SK-N-SH (cell line): Measurements from ENCODE around the gene CSNK2B. TPM values are rescaled to one million over a fixed set of nuclear protein-coding genes. Genes with fewer than 3 reads are reported as not detected.
A peak's percentile ranks its signal among the peaks of the same experiment; 100 is the strongest.

Source experiments
- CTCF ChIA-PET: fragments of 300-600, 350-600 bp; formaldehyde crosslinking; extraction: SDS; loops from one replicate; lab custom pipeline; 2021; lab: Yijun Ruan, JAX
- POLR2A ChIA-PET: fragments of 350-600 bp; sonication (Branson Sonifier 250); formaldehyde crosslinking; extraction: SDS; loops from one replicate; lab custom pipeline; 2020; ENCODE audit warnings: antibody characterized with exemption, inconsistent platforms; lab: Yijun Ruan, JAX
- DNase-seq: peaks from one replicate; pipeline ENCODE4 v3.0.0; 2012
- H2AFZ ChIP-seq: fragments of 200-600 bp; sonication (generic); 2 replicates; pipeline ENCODE4 v1.8.1; 2016; ENCODE audit warnings: antibody characterized with exemption, mild to moderate bottlenecking, low read depth
- H3F3A ChIP-seq: fragments of 200-600 bp; sonication (generic); replicated peaks from 2 replicates; pipeline ENCODE3; 2016; ENCODE audit warnings: antibody characterized with exemption, mild to moderate bottlenecking; ENCODE audit not compliant: insufficient read depth
- H3K27ac ChIP-seq, 2 experiments: fragments of 200-500 bp in 1 of 2; fragments of 200-600 bp in 1 of 2; sonication (Bioruptor generic) in 1 of 2; sonication (generic), shearing (Covaris generic) in 1 of 2; 2 replicates each; pipeline versions ENCODE4 v1.5.1 to v1.6.1; 2014 to 2016; ENCODE audit warnings: low read depth in 2 of 2, inconsistent platforms in 1 of 2, low read length in 1 of 2, mild to moderate bottlenecking in 1 of 2, mixed read lengths in 1 of 2
- H3K27me3 ChIP-seq: fragments of 200-600 bp; sonication (generic), shearing (Covaris generic); 2 replicates; pipeline ENCODE4 v1.6.1; 2016; ENCODE audit warnings: mixed run types; ENCODE audit not compliant: insufficient read depth
- H3K36me3 ChIP-seq, 2 experiments: fragments of 200-500 bp in 1 of 2; fragments of 200-600 bp in 1 of 2; sonication (Bioruptor generic) in 1 of 2; sonication (generic) in 1 of 2; replicated peaks in 1 of 2; 2 replicates each; pipeline versions ENCODE3 to v1.5.1; 2014 to 2016; ENCODE audit warnings: low read length in 1 of 2, mild to moderate bottlenecking in 1 of 2; ENCODE audit not compliant: insufficient read depth in 2 of 2, control insufficient read depth in 1 of 2
- H3K4me1 ChIP-seq, 2 experiments: fragments of 200-500 bp in 1 of 2; fragments of 200-600 bp in 1 of 2; sonication (Bioruptor generic) in 1 of 2; sonication (generic), shearing (Covaris generic) in 1 of 2; 2 replicates each; pipeline versions ENCODE4 v1.5.1 to v1.6.1; 2014 to 2016; ENCODE audit warnings: low read depth in 1 of 2, low read length in 1 of 2, mixed run types in 1 of 2; ENCODE audit not compliant: insufficient read depth in 2 of 2, control insufficient read depth in 1 of 2
- H3K4me2 ChIP-seq: fragments of 200-600 bp; sonication (generic), shearing (Covaris generic); 2 replicates; pipeline ENCODE4 v1.6.1; 2017; ENCODE audit warnings: mixed run types
- H3K4me3 ChIP-seq, 2 experiments: fragments of 200-500 bp in 1 of 2; fragments of 200-600 bp in 1 of 2; sonication (Bioruptor generic) in 1 of 2; sonication (generic), shearing (Covaris generic) in 1 of 2; 2 replicates each; pipeline versions ENCODE4 v1.5.1 to v1.8.1; 2014 to 2016; ENCODE audit warnings: low read depth in 2 of 2, inconsistent platforms in 1 of 2, low read length in 1 of 2, mild to moderate bottlenecking in 1 of 2, mixed read lengths in 1 of 2, moderate library complexity in 1 of 2
- H3K79me2 ChIP-seq: fragments of 200-600 bp; sonication (generic); 2 replicates; pipeline ENCODE4 v1.8.1; 2017; ENCODE audit warnings: mild to moderate bottlenecking; ENCODE audit not compliant: insufficient read depth
- H3K9ac ChIP-seq: fragments of 200-600 bp; sonication (generic); 2 replicates; pipeline ENCODE4 v1.6.1; 2017; ENCODE audit warnings: mixed run types
- H3K9me2 ChIP-seq: fragments of 200-600 bp; sonication (generic); 2 replicates; pipeline ENCODE4 v1.6.1; 2017; ENCODE audit warnings: mixed run types
- H3K9me3 ChIP-seq: fragments of 200-600 bp; sonication (generic); 2 replicates; pipeline ENCODE4 v1.6.1; 2017; ENCODE audit warnings: mixed run types, mild to moderate bottlenecking, moderate library complexity
- H4K20me1 ChIP-seq: fragments of 200-600 bp; sonication (generic); 2 replicates; pipeline ENCODE4 v1.6.1; 2017; ENCODE audit warnings: mild to moderate bottlenecking, mixed run types; ENCODE audit not compliant: insufficient read depth
- EP300 ChIP-seq, 2 experiments: IDR thresholded peaks; 2 replicates each; pipeline versions ENCODE4 v1.4.0 to v1.6.1; 2012; ENCODE audit warnings: borderline replicate concordance in 1 of 2, low read depth in 1 of 2, low read length in 1 of 2
- EZH2phosphoT487 ChIP-seq: fragments of 200-600 bp; sonication (generic); IDR thresholded peaks from 2 replicates; pipeline ENCODE4 v1.6.1; 2017; ENCODE audit warnings: low read depth, mixed run types, mild to moderate bottlenecking, antibody characterized with exemption, moderate library complexity, borderline replicate concordance
- FOXM1 ChIP-seq: IDR thresholded peaks from 2 replicates; pipeline ENCODE4 v1.4.0; 2012; ENCODE audit warnings: low read depth, mild to moderate bottlenecking
- GATA2 ChIP-seq: sonication (generic); formaldehyde crosslinking; IDR thresholded peaks from 2 replicates; pipeline ENCODE4 v1.5.0; 2020; ENCODE audit warnings: mild to moderate bottlenecking, missing genetic modification reagents
- MAX ChIP-seq: IDR thresholded peaks from 2 replicates; pipeline ENCODE4 v1.4.0; 2012; ENCODE audit warnings: low read depth
- NFIC ChIP-seq: IDR thresholded peaks from 2 replicates; pipeline ENCODE4 v1.4.0; 2012; ENCODE audit warnings: borderline replicate concordance
- POLR2AphosphoS5 ChIP-seq: IDR thresholded peaks from 2 replicates; pipeline ENCODE4 v1.6.1; 2012; ENCODE audit warnings: low read depth, low read length
- RAD21 ChIP-seq: IDR thresholded peaks from 2 replicates; pipeline ENCODE4 v1.6.1; 2012; ENCODE audit warnings: mild to moderate bottlenecking, low read length
- SIN3A ChIP-seq: IDR thresholded peaks from 2 replicates; pipeline ENCODE4 v1.6.1; 2012; ENCODE audit warnings: low read depth, mild to moderate bottlenecking, low read length, moderate library complexity, borderline replicate concordance
- SMC3 ChIP-seq: IDR thresholded peaks from 2 replicates; pipeline ENCODE4 v1.6.1; 2012; ENCODE audit warnings: low read depth, low read length, improper control_type of control experiment
- TAF1 ChIP-seq: IDR thresholded peaks from 2 replicates; pipeline ENCODE4 v1.6.1; 2012; ENCODE audit warnings: low read depth, mild to moderate bottlenecking, low read length, moderate library complexity, borderline replicate concordance
- TCF12 ChIP-seq: IDR thresholded peaks from 2 replicates; pipeline ENCODE4 v1.4.0; 2012
- WGBS: methylation state at CpG from one replicate; pipeline ENCODE4 v1.1.6; 2017; ENCODE audit warnings: low lambda C conversion rate; 5-methylcytosine and 5-hydroxymethylcytosine counted together
- polyA plus RNA-seq, 3 experiments: library from polyadenylated mRNA; depleted of rRNA; stranded (reverse); fragments of >200 nt; gene quantifications; 2 replicates each; pipeline ENCODE4 v1.2.3, GENCODE V29; 2012
- TF ChIP-seq, protein P1 (sequence below): fragments of 150-350 bp; IDR thresholded peaks from 2 replicates; pipeline ENCODE4 v1.6.1; 2016; ENCODE audit warnings: mild to moderate bottlenecking, low read depth, low read length
- TF ChIP-seq, protein P2 (sequence below): IDR thresholded peaks from 2 replicates; pipeline ENCODE4; 2012

Gene CSNK2B
- polyA plus RNA-seq, 1 of the 3 experiments (the other 2 are of a cell fraction) = 101 TPM

DNA sequence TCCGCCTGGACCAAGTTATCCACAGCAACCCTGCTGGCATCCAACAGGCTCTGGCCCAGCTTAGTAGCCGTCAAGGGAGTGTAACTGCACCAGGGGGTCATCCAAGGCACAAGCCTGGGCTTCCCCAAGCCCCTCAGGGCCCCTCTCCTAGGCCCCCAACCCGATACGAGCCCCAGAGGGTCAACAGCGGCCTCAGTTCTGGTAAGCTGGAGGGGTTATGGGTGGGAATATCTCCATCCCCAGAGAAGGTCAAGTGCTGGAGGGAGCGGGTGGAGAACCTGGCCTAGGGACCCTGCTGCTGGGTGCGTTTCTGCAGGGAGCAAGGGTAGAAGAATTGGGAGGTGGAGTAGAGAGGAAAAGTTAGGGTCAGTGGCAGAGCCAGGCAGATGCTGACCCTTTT, 32.4 kb upstream of the CSNK2B start (continued):
- TF ChIP-seq, protein P1, sequence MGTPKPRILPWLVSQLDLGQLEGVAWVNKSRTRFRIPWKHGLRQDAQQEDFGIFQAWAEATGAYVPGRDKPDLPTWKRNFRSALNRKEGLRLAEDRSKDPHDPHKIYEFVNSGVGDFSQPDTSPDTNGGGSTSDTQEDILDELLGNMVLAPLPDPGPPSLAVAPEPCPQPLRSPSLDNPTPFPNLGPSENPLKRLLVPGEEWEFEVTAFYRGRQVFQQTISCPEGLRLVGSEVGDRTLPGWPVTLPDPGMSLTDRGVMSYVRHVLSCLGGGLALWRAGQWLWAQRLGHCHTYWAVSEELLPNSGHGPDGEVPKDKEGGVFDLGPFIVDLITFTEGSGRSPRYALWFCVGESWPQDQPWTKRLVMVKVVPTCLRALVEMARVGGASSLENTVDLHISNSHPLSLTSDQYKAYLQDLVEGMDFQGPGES = no peak
- no peak for TF ChIP-seq POLR2AphosphoS5
- no peak for TF ChIP-seq FOXM1
- no peak for TF ChIP-seq RAD21
- TF ChIP-seq, protein P2, sequence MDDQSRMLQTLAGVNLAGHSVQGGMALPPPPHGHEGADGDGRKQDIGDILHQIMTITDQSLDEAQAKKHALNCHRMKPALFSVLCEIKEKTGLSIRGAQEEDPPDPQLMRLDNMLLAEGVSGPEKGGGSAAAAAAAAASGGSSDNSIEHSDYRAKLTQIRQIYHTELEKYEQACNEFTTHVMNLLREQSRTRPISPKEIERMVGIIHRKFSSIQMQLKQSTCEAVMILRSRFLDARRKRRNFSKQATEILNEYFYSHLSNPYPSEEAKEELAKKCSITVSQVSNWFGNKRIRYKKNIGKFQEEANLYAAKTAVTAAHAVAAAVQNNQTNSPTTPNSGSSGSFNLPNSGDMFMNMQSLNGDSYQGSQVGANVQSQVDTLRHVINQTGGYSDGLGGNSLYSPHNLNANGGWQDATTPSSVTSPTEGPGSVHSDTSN = no peak
- no peak for TF ChIP-seq EZH2phosphoT487
- no peak for TF ChIP-seq GATA2 (CRISPR knock-in tag)
- TF ChIP-seq EP300 (IDR thresholded peaks at IDR 0.05; ENCODE audit: borderline replicate concordance in 1 of 2, low read depth in 1 of 2, low read length in 1 of 2) = no peak
- TF ChIP-seq TAF1 = no peak
- no peak for TF ChIP-seq MAX
- no peak for TF ChIP-seq NFIC
- TF ChIP-seq SMC3 = no peak
- no peak for TF ChIP-seq SIN3A

DNA sequence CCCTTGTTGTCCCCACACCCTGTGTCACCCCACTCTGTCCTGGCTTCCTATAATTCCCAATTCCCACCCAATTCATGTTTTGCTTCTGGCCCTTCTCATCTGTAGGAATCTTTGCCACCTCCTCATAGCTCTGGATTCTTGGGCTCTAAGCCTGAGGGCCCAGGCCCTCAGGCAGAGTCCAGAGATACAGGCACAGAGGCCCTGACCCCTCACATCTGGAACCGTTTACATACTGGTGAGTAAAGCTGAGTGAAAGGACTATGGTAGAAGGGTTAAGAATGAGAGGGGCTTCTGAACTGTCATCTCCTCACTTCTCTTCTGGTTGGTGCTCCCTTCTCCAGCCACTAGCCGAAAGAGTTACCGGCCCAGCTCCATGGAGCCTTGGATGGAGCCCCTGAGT, 31.7 kb upstream of the CSNK2B start:
- ChIA-PET POLR2A (interaction anchor here (1.0 to 1.3 kb wide), 2 partner anchors 10 to 11 kb away, joined by 6 to 11 read pairs; no protein-coding TSS in a partner anchor), CTCF (interaction anchor here (0.9 to 1.4 kb wide), 3 partner anchors 13 to 18 kb away, joined by 3 to 5 read pairs (median 4); partner anchors contain the start of gene BAG6)
- H3K79me2 ChIP-seq = peaks cover 15% of the 10 kb centered on the region; the same call in 1 of the 2 replicates
- H3K4me1 ChIP-seq = no peaks in the 10 kb centered on the region; a peak in 1 of 4 replicates
- H3K4me3 ChIP-seq = no peak overlapping the region
- H3K27ac ChIP-seq = peak overlapping the region in 1 of 2 experiments; percentile 28; a peak in 2 of 4 replicates
- H4K20me1 ChIP-seq = peaks cover 19% of the 10 kb centered on the region; the same call in 1 of the 2 replicates
- H3K9me2 ChIP-seq = no peaks in the 10 kb centered on the region
- no peak overlapping the region for H2AFZ ChIP-seq
- DNase-seq = no peak
- H3F3A ChIP-seq = peaks cover 50% of the 10 kb centered on the region
- 80% methylated on average over 3 of the region's 3 CpGs for WGBS
- no peak overlapping the region for H3K4me2 ChIP-seq
- no peaks in the 10 kb centered on the region for H3K27me3 ChIP-seq
- peaks cover 37 to 94% of the 10 kb centered on the region in 2 experiments for H3K36me3 ChIP-seq
- no peak overlapping the region for H3K9ac ChIP-seq
- TF ChIP-seq TCF12 = 0 out of 2 replicates have a peak, but pooled peaks have one; percentile 27
- no peak for TF ChIP-seq GATA2 (CRISPR knock-in tag)
- H3K9me3 ChIP-seq = no peaks in the 10 kb centered on the region
